GM12878 (cell line): ENCODE data around the gene MEMO1. TPM values are rescaled to one million over a fixed set of nuclear protein-coding genes. Genes with fewer than 3 reads are reported as not detected.
A peak's percentile ranks its signal among the peaks of the same experiment; 100 is the strongest.
"Not testable (repeated sequence)": the region's sequence is repeated elsewhere in the genome, so short reads cannot be mapped to it uniquely, and the experiment has no call there.

Experiments used
- ATAC-seq: fragments of 200-7000 bp; cut with Tn5 transposase; 3 replicates; pipeline ENCODE4 v1.9.1; 2020; ENCODE audit warnings: mild to moderate bottlenecking, moderate library complexity
- BruUV-seq: library from RNA; stranded (reverse); fragments of 400-500 nt; replicated peaks from 2 replicates; lab custom pipeline; 2021; lab: Mats Ljungman, UMichigan
- CTCF ChIA-PET: fragments of 300-600 bp; sonication (Branson Sonifier 250); formaldehyde crosslinking; extraction: SDS; loops from one replicate; lab custom pipeline; 2021; ENCODE audit warnings: inconsistent platforms; lab: Yijun Ruan, JAX
- POLR2A ChIA-PET: fragments of 350-600 bp; formaldehyde crosslinking; extraction: SDS; loops from one replicate; lab custom pipeline; 2021; ENCODE audit warnings: inconsistent platforms; lab: Charles Lee
- RAD21 ChIA-PET: fragments of 300-600 bp; sonication (Branson Sonifier 250); formaldehyde crosslinking; loops from one replicate; lab custom pipeline; 2023; ENCODE audit warnings: antibody characterized with exemption; ENCODE audit not compliant: unreplicated experiment; lab: Charles Lee
- SMC1A ChIA-PET: fragments of 300-600 bp; sonication (Branson Sonifier 250); formaldehyde crosslinking; loops from one replicate; lab custom pipeline; 2023; ENCODE audit not compliant: unreplicated experiment, uncharacterized antibody; lab: Charles Lee
- DNase-seq: peaks from one replicate; pipeline ENCODE4 v3.0.0-alpha.2; 2011; ENCODE audit warnings: low read depth, low spot score
- FAIRE-seq: peaks from 3 replicates; lab custom pipeline; 2011; peaks lifted over from hg19 to GRCh38; lab: Jason Lieb, UNC
- H2AFZ ChIP-seq: 2 replicates; pipeline ENCODE4 v1.6.0; 2011; ENCODE audit warnings: low read depth, low read length, control low read depth; ENCODE audit not compliant: control insufficient read depth
- H3K27ac ChIP-seq: 2 replicates; pipeline ENCODE4 v1.5.1; 2011; ENCODE audit warnings: control low read depth; ENCODE audit not compliant: control insufficient read depth, insufficient read depth
- H3K27me3 ChIP-seq, 2 experiments: replicated peaks in 1 of 2; 2 replicates each; pipeline versions ENCODE4 v1.6.0 to v1.6.1; 2011; ENCODE audit warnings: low read length in 1 of 2; ENCODE audit not compliant: control insufficient read depth in 2 of 2, insufficient read depth in 2 of 2
- H3K36me3 ChIP-seq, 2 experiments: 2 replicates each; pipeline ENCODE4 v1.5.1; 2011; ENCODE audit warnings: low read length in 1 of 2; ENCODE audit not compliant: control insufficient read depth in 2 of 2, insufficient read depth in 2 of 2
- H3K4me1 ChIP-seq: 2 replicates; pipeline ENCODE4 v1.6.1; 2011; ENCODE audit warnings: mild to moderate bottlenecking, low read length, moderate library complexity, mixed read lengths; ENCODE audit not compliant: control insufficient read depth, insufficient read depth
- H3K4me2 ChIP-seq: 2 replicates; pipeline ENCODE4 v1.6.0; 2011; ENCODE audit warnings: control low read depth; ENCODE audit not compliant: control insufficient read depth, insufficient read depth
- H3K4me3 ChIP-seq: fragments of 200-600 bp; sonication (generic); 2 replicates; pipeline ENCODE4 v1.5.1; 2016
- H3K79me2 ChIP-seq: 2 replicates; pipeline ENCODE4 v1.6.0; 2011; ENCODE audit warnings: low read length; ENCODE audit not compliant: control insufficient read depth, insufficient read depth
- H3K9ac ChIP-seq: 2 replicates; pipeline ENCODE4 v1.8.0; 2011; ENCODE audit warnings: low read length, control low read depth, mixed read lengths; ENCODE audit not compliant: control insufficient read depth, insufficient read depth
- H3K9me3 ChIP-seq: replicated peaks from 3 replicates; pipeline ENCODE4 v1.5.1; 2011; ENCODE audit warnings: mild to moderate bottlenecking, low read length; ENCODE audit not compliant: control insufficient read depth, insufficient read depth
- H4K20me1 ChIP-seq: 2 replicates; pipeline ENCODE4 v1.6.0; 2011; ENCODE audit not compliant: control insufficient read depth, insufficient read depth
- BHLHE40 ChIP-seq, 2 experiments: fragments of 450-650 bp in 1 of 2; IDR thresholded peaks; 2 replicates each; pipeline ENCODE4 v1.6.1; 2011 to 2017; ENCODE audit warnings: low read depth in 2 of 2, borderline replicate concordance in 1 of 2, improper control_type of control experiment in 1 of 2, low read length in 1 of 2, mild to moderate bottlenecking in 1 of 2
- MEF2A ChIP-seq: IDR thresholded peaks from 2 replicates; pipeline ENCODE4 v1.6.1; 2011; ENCODE audit warnings: low read depth, mild to moderate bottlenecking, low read length, moderate library complexity; ENCODE audit not compliant: insufficient read depth
- MLLT1 ChIP-seq: fragments of 450-650 bp; IDR thresholded peaks from 2 replicates; pipeline ENCODE4 v1.6.1; 2016; ENCODE audit warnings: mild to moderate bottlenecking
- NFIC ChIP-seq: IDR thresholded peaks from 2 replicates; pipeline ENCODE4 v1.6.1; 2012; ENCODE audit warnings: low read depth, mild to moderate bottlenecking, inconsistent platforms, low read length, moderate library complexity
- NR2F1 ChIP-seq: fragments of 450-650 bp; conservative IDR thresholded peaks from 2 replicates; pipeline ENCODE4 v1.6.1; 2017; ENCODE audit warnings: mild to moderate bottlenecking
- RELA ChIP-seq: fragments of 450-650 bp; IDR thresholded peaks from 2 replicates; pipeline ENCODE4 v1.8.0; 2014; ENCODE audit warnings: borderline replicate concordance; ENCODE audit not compliant: partially characterized antibody
- RUNX3 ChIP-seq: IDR thresholded peaks from 2 replicates; pipeline ENCODE4 v1.6.1; 2012; ENCODE audit warnings: low read length, inconsistent platforms
- WGBS: methylation state at CpG from one replicate; pipeline ENCODE4 v1.1.6; 2016; ENCODE audit warnings: low lambda C conversion rate; ENCODE audit not compliant: insufficient replicate concordance, insufficient coverage; ENCODE audit errors: missing lambda C conversion rate; 5-methylcytosine and 5-hydroxymethylcytosine counted together
- in situ Hi-C: fragments of 300-500 bp; cut with MboI; formaldehyde crosslinking; loops from 9 replicates; pipeline ENCODE4 v1.14.3; 2018; ENCODE audit warnings: mixed read lengths
- intact Hi-C: fragments of 100-400 bp; cut with micrococcal nuclease; formaldehyde crosslinking; loops from one replicate; pipeline ENCODE4 v1.14.2; 2022; ENCODE audit not compliant: unreplicated experiment
- polyA plus RNA-seq, 11 experiments: library from polyadenylated mRNA; depleted of rRNA in 4 of 11; unstranded in 6 of 11; stranded (reverse) in 5 of 11; fragments of >200 nt; fragmentation: Nextera tagmentation in 4 of 11; fragmentation: Illumina TruSeq in 1 of 11; extraction: Ambion mirVana in 4 of 11; extraction: Trizol in 1 of 11; gene quantifications; 1 replicate in 1 of 11; 2 replicates in 10 of 11; pipeline versions ENCODE4 v1.2.1 to v1.2.3, GENCODE V29; 2011 to 2016; ENCODE audit warnings: inconsistent platforms in 2 of 11, missing spikeins in 2 of 11, low read depth in 1 of 11
- total RNA-seq, 4 experiments: library from RNA; depleted of rRNA in 3 of 4; stranded (reverse); fragments of >200 nt in 3 of 4; fragmentation: Illumina TruSeq in 1 of 4; extraction: Trizol in 1 of 4; gene quantifications; 2 replicates each; pipeline versions ENCODE4 v1.2.1 to v1.2.3, GENCODE V29; 2013 to 2021

MEMO1 gene
- total and polyA plus RNA-seq, 10 of the 15 experiments (the other 5 are each of a cell fraction or from before 2014, with no cell fraction given) = 39.8 to 99.1 (median 72.2) TPM

GRCh38 chr2:31966402-31966801 lies 44.4 kb downstream of the MEMO1 start:
- Histone ChIP-seq H3K27ac (peak overlapping the region; percentile 9; the same call in 1 of the 2 replicates), H3K4me3 (peak overlapping the region; percentile 33; the same call in 1 of the 2 replicates), H3K79me2 (peaks cover 64% of the 10 kb centered on the region)
- H3K4me2 ChIP-seq, H2AFZ ChIP-seq, H3K9ac ChIP-seq, H3K36me3 ChIP-seq, CTCF ChIA-PET, H3K9me3 ChIP-seq, H4K20me1 ChIP-seq, in situ Hi-C loops, H3K27me3 ChIP-seq, BruUV-seq, H3K4me1 ChIP-seq, DNase-seq, FAIRE-seq: not testable (repeated sequence)
- TF ChIP-seq NR2F1 (peak; percentile 75), RUNX3 (0 out of 2 replicates have a peak, but pooled peaks have one; percentile 12), MLLT1 (0 out of 2 replicates have a peak, but pooled peaks have one; percentile 17), BHLHE40 (IDR thresholded peaks at IDR 0.05; ENCODE audit: borderline replicate concordance in 1 of 2, low read depth in 2 of 2, low read length in 1 of 2) (peak in 1 of 2 experiments; percentile 25; a peak in 1 of 4 replicates), RELA (peak; percentile 59), MEF2A (0 out of 2 replicates have a peak, but pooled peaks have one; percentile 20), NFIC (0 out of 2 replicates have a peak, but pooled peaks have one; percentile 20)
- SMC1A ChIA-PET = interaction anchor here (1.2 to 1.8 kb wide), 3 partner anchors 9 to 43 kb away, joined by 3 to 5 read pairs (median 3); no protein-coding TSS in a partner anchor
- WGBS = 46% methylated on average over 6 of the region's 6 CpGs
- intact Hi-C loops = loop anchor here (5.0 kb wide), 1 partner anchor 41 kb away; no protein-coding TSS in a partner anchor
- ATAC-seq = peak; percentile 63
- POLR2A ChIA-PET = interaction anchor here (0.6 to 1.3 kb wide), 3 partner anchors 11 to 40 kb away, joined by 3 to 5 read pairs (median 3); no protein-coding TSS in a partner anchor
- RAD21 ChIA-PET = interaction anchor here (0.9 kb wide), 1 partner anchor 41 kb away, joined by 5 read pairs; no protein-coding TSS in a partner anchor
